SK-N-SH treated with all-trans-retinoic acid at 6 μM for 48 hours (cell line): ENCODE measurements around the gene CDIPT.

ENCODE experiments used
- ATAC-seq: fragments of 200-7000 bp; cut with Tn5 transposase; 3 replicates; pipeline ENCODE4 v1.9.1; 2020; ENCODE audit warnings: mild to moderate bottlenecking, moderate library complexity
- ARNTL ChIP-seq: fragments of 450-650 bp; formaldehyde crosslinking; IDR thresholded peaks from 2 replicates; pipeline ENCODE4 v1.5.0; 2020; ENCODE audit warnings: low read depth, mild to moderate bottlenecking, moderate library complexity, borderline replicate concordance
- BACH2 ChIP-seq: fragments of 250-450 bp; sonication (Bioruptor Pico); IDR thresholded peaks from 2 replicates; pipeline ENCODE4 v1.9.0; 2021; ENCODE audit warnings: mild to moderate bottlenecking, borderline replicate concordance
- CSDC2 ChIP-seq: fragments of 250-450 bp; sonication (Bioruptor Pico); IDR thresholded peaks from 2 replicates; pipeline ENCODE4 v1.5.0; 2020; ENCODE audit warnings: mild to moderate bottlenecking, moderate library complexity
- ESRRG ChIP-seq: fragments of 250-450 bp; sonication (Bioruptor Pico); IDR thresholded peaks from 2 replicates; pipeline ENCODE4 v1.6.1; 2021; ENCODE audit warnings: mild to moderate bottlenecking
- GLIS3 ChIP-seq: fragments of 250-450 bp; sonication (Bioruptor Pico); IDR thresholded peaks from 2 replicates; pipeline ENCODE4 v1.5.0; 2020; ENCODE audit warnings: mild to moderate bottlenecking, moderate library complexity
- ISL1 ChIP-seq: fragments of 250-450 bp; sonication (Bioruptor Pico); IDR thresholded peaks from 2 replicates; pipeline ENCODE4 v2.1.2; 2022; ENCODE audit warnings: mild to moderate bottlenecking, moderate library complexity
- OSR1 ChIP-seq: fragments of 250-450 bp; sonication (Bioruptor Pico); IDR thresholded peaks from 2 replicates; pipeline ENCODE4 v1.8.0; 2022; ENCODE audit warnings: moderate library complexity, mild to moderate bottlenecking, inconsistent platforms
- PPARA ChIP-seq: fragments of 250-450 bp; sonication (Bioruptor Pico); IDR thresholded peaks from 2 replicates; pipeline ENCODE4 v1.5.0; 2020; ENCODE audit warnings: mild to moderate bottlenecking, borderline replicate concordance
- RARB ChIP-seq: fragments of 250-450 bp; sonication (Bioruptor Pico); IDR thresholded peaks from 2 replicates; pipeline ENCODE4 v1.8.0; 2021; ENCODE audit warnings: mild to moderate bottlenecking, moderate library complexity
- SNAI2 ChIP-seq: fragments of 250-450 bp; sonication (Bioruptor Pico); IDR thresholded peaks from 2 replicates; pipeline ENCODE4 v1.5.0; 2020; ENCODE audit warnings: mild to moderate bottlenecking, moderate library complexity
- TOX ChIP-seq: fragments of 250-450 bp; sonication (Bioruptor Pico); IDR thresholded peaks from 2 replicates; pipeline ENCODE4 v1.8.0; 2021; ENCODE audit warnings: mild to moderate bottlenecking, moderate library complexity, borderline replicate concordance
- ZC3H10 ChIP-seq: fragments of 250-450 bp; sonication (Bioruptor Pico); IDR thresholded peaks from 2 replicates; pipeline ENCODE4 v1.5.1; 2021; ENCODE audit warnings: mild to moderate bottlenecking, moderate library complexity
- ZFP3 ChIP-seq: fragments of 250-450 bp; sonication (Bioruptor Pico); IDR thresholded peaks from 2 replicates; pipeline ENCODE4 v1.5.0; 2020; ENCODE audit warnings: mild to moderate bottlenecking, moderate library complexity
- ZFP30 ChIP-seq: fragments of 450-650 bp; formaldehyde crosslinking; IDR thresholded peaks from 2 replicates; pipeline ENCODE4 v1.5.0; 2022; ENCODE audit warnings: mild to moderate bottlenecking, moderate library complexity
- ZNF565 ChIP-seq: fragments of 450-650 bp; formaldehyde crosslinking; conservative IDR thresholded peaks from 2 replicates; pipeline ENCODE4 v1.5.0; 2020; ENCODE audit warnings: low read depth, mild to moderate bottlenecking, moderate library complexity
- ZNF70 ChIP-seq: fragments of 450-650 bp; formaldehyde crosslinking; IDR thresholded peaks from 2 replicates; pipeline ENCODE4 v1.5.0; 2020; ENCODE audit warnings: mild to moderate bottlenecking, moderate library complexity
- ZNF8 ChIP-seq: fragments of 450-650 bp; formaldehyde crosslinking; IDR thresholded peaks from 2 replicates; pipeline ENCODE4 v1.5.0; 2020; ENCODE audit warnings: mild to moderate bottlenecking, moderate library complexity
- TF ChIP-seq, protein P1 (sequence below): fragments of 250-450 bp; sonication (Bioruptor Pico); IDR thresholded peaks from 2 replicates; pipeline ENCODE4 v1.5.1; 2020; ENCODE audit warnings: low read depth, mild to moderate bottlenecking, moderate library complexity
- TF ChIP-seq, protein P2 (sequence below): fragments of 250-450 bp; sonication (Bioruptor Pico); IDR thresholded peaks from 2 replicates; pipeline ENCODE4 v1.8.0; 2020; ENCODE audit warnings: mild to moderate bottlenecking, moderate library complexity, borderline replicate concordance
- TF ChIP-seq, protein P3 (sequence below): fragments of 250-450 bp; sonication (Bioruptor Pico); IDR thresholded peaks from 2 replicates; pipeline ENCODE4 v1.5.0; 2020; ENCODE audit warnings: mild to moderate bottlenecking, moderate library complexity
- TF ChIP-seq, protein P4 (sequence below): fragments of 250-450 bp; sonication (Bioruptor Pico); IDR thresholded peaks from 2 replicates; pipeline ENCODE4 v1.8.0; 2021; ENCODE audit warnings: low read depth, mild to moderate bottlenecking, moderate library complexity, borderline replicate concordance
- TF ChIP-seq, protein P5 (sequence below): fragments of 250-450 bp; sonication (Bioruptor Pico); IDR thresholded peaks from 2 replicates; pipeline ENCODE4 v1.5.1; 2021; ENCODE audit warnings: mild to moderate bottlenecking, moderate library complexity

Gene CDIPT

DNA sequence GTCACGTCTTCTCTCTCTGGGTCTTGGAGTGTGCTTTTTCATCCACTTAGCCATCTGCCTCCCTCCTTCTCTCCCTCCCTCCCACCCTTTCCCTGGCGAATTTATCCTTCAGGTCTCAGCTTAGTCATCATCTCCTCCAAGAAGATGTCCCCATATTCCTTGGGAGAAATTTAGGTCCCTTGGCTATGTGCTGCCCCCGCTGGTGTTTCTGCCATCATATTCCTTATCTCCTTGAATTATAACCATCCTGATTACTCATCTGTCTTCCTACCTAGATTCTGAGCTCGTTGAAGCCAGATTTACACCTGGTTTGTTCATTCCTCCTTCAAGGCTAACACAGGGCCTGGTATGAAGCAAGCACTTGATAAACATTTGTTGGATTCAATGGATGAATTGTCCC, 31.3 kb upstream of the CDIPT start:
- ATAC-seq = no peak
- TF ChIP-seq ZNF70 (no peak), ZNF8 (CRISPR knock-in tag) (no peak), ZNF565 (CRISPR knock-in tag) (no peak), RARB (CRISPR knock-in tag) (no peak)

DNA sequence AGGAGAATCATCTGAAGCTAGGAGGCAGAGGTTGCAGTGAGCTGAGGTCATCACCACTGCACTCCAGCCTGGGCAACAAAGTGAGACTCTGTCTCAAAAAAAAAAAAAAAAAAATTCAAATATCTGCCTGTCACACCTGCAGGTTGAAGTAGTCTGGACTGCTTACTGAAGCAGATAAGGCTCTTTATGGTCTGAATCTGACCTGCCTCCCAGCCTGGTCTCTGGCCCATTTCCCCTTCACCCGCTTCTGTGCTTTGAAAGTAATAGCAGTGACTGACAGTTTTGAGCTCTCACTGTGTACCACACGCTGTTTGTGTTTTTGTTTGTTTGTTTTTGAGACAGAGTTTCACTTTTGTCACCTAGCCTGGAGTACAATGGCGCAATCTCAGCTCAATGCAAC, 30.5 kb upstream of the CDIPT start:
- TF ChIP-seq CSDC2 (no peak), OSR1 (CRISPR knock-in tag) (no peak), ZNF565 (CRISPR knock-in tag) (no peak), ZFP30 (CRISPR knock-in tag) (no peak), RARB (CRISPR knock-in tag) (no peak), SNAI2 (CRISPR knock-in tag) (no peak), GLIS3 (CRISPR knock-in tag) (no peak), TOX (CRISPR knock-in tag) (no peak), ZFP3 (no peak), ISL1 (CRISPR knock-in tag) (no peak), ZNF8 (CRISPR knock-in tag) (no peak), BACH2 (CRISPR knock-in tag) (no peak), PPARA (no peak)
- TF ChIP-seq, protein P1, sequence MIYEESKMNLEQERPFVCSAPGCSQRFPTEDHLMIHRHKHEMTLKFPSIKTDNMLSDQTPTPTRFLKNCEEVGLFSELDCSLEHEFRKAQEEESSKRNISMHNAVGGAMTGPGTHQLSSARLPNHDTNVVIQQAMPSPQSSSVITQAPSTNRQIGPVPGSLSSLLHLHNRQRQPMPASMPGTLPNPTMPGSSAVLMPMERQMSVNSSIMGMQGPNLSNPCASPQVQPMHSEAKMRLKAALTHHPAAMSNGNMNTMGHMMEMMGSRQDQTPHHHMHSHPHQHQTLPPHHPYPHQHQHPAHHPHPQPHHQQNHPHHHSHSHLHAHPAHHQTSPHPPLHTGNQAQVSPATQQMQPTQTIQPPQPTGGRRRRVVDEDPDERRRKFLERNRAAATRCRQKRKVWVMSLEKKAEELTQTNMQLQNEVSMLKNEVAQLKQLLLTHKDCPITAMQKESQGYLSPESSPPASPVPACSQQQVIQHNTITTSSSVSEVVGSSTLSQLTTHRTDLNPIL (CRISPR knock-in tag) = no peak
- TF ChIP-seq, protein P2, sequence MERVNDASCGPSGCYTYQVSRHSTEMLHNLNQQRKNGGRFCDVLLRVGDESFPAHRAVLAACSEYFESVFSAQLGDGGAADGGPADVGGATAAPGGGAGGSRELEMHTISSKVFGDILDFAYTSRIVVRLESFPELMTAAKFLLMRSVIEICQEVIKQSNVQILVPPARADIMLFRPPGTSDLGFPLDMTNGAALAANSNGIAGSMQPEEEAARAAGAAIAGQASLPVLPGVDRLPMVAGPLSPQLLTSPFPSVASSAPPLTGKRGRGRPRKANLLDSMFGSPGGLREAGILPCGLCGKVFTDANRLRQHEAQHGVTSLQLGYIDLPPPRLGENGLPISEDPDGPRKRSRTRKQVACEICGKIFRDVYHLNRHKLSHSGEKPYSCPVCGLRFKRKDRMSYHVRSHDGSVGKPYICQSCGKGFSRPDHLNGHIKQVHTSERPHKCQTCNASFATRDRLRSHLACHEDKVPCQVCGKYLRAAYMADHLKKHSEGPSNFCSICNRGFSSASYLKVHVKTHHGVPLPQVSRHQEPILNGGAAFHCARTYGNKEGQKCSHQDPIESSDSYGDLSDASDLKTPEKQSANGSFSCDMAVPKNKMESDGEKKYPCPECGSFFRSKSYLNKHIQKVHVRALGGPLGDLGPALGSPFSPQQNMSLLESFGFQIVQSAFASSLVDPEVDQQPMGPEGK (CRISPR knock-in tag) = no peak
- TF ChIP-seq, protein P3, sequence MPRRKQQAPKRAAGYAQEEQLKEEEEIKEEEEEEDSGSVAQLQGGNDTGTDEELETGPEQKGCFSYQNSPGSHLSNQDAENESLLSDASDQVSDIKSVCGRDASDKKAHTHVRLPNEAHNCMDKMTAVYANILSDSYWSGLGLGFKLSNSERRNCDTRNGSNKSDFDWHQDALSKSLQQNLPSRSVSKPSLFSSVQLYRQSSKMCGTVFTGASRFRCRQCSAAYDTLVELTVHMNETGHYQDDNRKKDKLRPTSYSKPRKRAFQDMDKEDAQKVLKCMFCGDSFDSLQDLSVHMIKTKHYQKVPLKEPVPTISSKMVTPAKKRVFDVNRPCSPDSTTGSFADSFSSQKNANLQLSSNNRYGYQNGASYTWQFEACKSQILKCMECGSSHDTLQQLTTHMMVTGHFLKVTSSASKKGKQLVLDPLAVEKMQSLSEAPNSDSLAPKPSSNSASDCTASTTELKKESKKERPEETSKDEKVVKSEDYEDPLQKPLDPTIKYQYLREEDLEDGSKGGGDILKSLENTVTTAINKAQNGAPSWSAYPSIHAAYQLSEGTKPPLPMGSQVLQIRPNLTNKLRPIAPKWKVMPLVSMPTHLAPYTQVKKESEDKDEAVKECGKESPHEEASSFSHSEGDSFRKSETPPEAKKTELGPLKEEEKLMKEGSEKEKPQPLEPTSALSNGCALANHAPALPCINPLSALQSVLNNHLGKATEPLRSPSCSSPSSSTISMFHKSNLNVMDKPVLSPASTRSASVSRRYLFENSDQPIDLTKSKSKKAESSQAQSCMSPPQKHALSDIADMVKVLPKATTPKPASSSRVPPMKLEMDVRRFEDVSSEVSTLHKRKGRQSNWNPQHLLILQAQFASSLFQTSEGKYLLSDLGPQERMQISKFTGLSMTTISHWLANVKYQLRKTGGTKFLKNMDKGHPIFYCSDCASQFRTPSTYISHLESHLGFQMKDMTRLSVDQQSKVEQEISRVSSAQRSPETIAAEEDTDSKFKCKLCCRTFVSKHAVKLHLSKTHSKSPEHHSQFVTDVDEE = no peak
- no peak for ATAC-seq

DNA sequence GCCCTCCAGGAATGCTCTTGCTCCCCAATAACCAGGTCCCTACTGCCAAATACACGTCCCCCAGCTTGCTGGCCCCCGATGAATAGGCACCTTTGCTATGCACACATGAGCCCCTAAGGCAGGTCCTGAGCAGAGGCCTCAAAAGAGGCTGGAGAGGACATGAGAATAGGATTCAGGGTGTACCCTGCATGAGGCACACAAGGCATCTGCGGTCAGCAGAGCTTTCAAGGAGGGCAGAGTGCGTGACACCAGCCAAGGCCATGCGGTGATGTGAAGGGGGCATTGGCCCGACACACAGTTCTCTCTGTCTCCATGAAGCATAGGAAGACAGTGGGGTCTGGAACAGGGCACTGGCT, 29.4 kb upstream of the CDIPT start:
- ATAC-seq = no peak; the same call in 2 of the 3 replicates
- TF ChIP-seq OSR1 (CRISPR knock-in tag) (no peak), GLIS3 (CRISPR knock-in tag) (no peak), ZC3H10 (CRISPR knock-in tag) (no peak), SNAI2 (CRISPR knock-in tag) (no peak), ARNTL (CRISPR knock-in tag) (no peak), RARB (CRISPR knock-in tag) (no peak), ZFP30 (CRISPR knock-in tag) (no peak), TOX (CRISPR knock-in tag) (no peak), BACH2 (CRISPR knock-in tag) (no peak), ZFP3 (no peak), ZNF70 (no peak), ESRRG (CRISPR knock-in tag) (no peak), ZNF565 (CRISPR knock-in tag) (no peak), PPARA (no peak)
- TF ChIP-seq, protein P1 (CRISPR knock-in tag) = no peak

DNA sequence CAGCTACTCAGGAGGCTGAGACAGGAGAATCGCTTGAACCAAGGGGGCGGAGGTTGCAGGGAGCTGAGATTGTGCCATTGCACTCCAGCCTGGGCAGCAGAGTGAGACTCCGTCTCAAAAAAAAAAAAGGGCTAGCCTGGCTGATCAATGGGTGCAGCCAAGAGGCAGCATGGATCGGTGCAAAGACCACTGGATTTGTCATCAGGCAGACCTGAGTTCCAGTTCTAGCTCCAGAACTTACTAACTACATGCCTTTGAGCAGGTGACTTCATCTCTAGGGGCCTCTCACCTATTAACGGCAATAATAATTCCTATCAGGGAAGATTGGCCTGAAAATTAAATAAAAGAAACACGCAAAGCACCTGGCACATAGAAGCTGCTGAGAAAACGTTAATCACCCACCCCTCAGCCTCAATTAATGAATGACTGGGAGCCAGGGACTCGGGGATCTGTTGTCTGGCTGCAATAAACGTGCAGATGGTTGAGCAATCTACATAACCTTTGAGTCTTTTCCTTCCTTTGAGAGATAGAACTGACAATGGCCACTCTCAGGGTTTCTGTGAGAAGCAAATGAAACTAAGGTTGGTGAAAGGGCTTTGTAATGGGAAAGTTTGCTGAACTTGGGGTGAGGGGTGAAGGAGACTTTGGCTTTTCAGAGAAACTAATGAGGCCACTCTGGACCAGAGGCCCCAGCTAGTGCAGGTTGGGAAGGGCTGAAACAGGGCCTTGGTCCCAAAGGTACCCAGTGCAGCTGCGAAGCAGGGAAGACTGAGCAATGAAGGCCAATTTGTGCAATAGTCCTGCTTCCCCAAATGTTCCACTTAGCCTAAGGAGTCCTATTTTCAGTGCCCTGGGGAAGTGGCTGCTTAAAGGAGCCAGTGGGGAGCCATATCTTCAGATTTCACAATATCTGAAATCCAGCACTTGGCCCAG, 28.8 kb upstream of the CDIPT start:
- ATAC-seq = no peak
- TF ChIP-seq ARNTL (CRISPR knock-in tag) (no peak), PPARA (no peak), ZFP30 (CRISPR knock-in tag) (no peak), ZFP3 (no peak)
- TF ChIP-seq, protein P4, sequence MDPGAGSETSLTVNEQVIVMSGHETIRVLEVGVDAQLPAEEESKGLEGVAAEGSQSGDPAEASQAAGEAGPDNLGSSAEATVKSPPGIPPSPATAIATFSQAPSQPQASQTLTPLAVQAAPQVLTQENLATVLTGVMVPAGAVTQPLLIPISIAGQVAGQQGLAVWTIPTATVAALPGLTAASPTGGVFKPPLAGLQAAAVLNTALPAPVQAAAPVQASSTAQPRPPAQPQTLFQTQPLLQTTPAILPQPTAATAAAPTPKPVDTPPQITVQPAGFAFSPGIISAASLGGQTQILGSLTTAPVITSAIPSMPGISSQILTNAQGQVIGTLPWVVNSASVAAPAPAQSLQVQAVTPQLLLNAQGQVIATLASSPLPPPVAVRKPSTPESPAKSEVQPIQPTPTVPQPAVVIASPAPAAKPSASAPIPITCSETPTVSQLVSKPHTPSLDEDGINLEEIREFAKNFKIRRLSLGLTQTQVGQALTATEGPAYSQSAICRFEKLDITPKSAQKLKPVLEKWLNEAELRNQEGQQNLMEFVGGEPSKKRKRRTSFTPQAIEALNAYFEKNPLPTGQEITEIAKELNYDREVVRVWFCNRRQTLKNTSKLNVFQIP (CRISPR knock-in tag) = no peak
- TF ChIP-seq, protein P2 (CRISPR knock-in tag) = no peak
- TF ChIP-seq, protein P5, sequence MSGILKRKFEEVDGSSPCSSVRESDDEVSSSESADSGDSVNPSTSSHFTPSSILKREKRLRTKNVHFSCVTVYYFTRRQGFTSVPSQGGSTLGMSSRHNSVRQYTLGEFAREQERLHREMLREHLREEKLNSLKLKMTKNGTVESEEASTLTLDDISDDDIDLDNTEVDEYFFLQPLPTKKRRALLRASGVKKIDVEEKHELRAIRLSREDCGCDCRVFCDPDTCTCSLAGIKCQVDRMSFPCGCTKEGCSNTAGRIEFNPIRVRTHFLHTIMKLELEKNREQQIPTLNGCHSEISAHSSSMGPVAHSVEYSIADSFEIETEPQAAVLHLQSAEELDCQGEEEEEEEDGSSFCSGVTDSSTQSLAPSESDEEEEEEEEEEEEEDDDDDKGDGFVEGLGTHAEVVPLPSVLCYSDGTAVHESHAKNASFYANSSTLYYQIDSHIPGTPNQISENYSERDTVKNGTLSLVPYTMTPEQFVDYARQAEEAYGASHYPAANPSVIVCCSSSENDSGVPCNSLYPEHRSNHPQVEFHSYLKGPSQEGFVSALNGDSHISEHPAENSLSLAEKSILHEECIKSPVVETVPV (CRISPR knock-in tag) = no peak
